ENCODE data around the gene HOXB8.

DNA sequence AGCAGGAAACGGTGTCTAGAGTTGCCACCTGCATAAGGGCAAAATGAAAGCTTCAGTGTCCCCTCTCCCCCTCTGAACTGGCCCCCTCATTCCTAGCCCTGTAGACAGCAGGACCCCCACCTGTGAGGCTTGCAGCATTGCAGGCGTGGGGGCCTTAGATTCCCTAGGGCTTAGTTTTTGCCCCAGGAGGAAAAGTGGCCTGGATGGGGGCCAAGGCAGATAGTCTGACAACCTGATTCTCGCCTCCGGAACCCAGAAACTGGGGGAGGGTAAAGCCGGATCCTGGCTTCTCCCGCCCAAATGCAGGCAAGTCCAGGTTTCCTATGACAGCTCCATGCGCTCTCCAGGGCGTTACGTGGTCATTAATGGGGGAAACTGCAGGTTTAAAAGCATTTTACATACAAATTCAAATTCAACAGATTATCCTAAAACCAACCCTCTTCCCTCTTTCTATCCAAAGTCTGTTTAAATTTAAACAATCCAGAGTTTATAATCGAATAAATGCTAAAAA lies 9.6 kb downstream of the HOXB8 start:
- TF ChIP-seq, protein P1, sequence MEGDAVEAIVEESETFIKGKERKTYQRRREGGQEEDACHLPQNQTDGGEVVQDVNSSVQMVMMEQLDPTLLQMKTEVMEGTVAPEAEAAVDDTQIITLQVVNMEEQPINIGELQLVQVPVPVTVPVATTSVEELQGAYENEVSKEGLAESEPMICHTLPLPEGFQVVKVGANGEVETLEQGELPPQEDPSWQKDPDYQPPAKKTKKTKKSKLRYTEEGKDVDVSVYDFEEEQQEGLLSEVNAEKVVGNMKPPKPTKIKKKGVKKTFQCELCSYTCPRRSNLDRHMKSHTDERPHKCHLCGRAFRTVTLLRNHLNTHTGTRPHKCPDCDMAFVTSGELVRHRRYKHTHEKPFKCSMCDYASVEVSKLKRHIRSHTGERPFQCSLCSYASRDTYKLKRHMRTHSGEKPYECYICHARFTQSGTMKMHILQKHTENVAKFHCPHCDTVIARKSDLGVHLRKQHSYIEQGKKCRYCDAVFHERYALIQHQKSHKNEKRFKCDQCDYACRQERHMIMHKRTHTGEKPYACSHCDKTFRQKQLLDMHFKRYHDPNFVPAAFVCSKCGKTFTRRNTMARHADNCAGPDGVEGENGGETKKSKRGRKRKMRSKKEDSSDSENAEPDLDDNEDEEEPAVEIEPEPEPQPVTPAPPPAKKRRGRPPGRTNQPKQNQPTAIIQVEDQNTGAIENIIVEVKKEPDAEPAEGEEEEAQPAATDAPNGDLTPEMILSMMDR (IDR thresholded peaks at IDR 0.05; ENCODE audit: low read length), result no peak
- TF ChIP-seq EZH2 (optimal IDR thresholded peaks at IDR 0.05; ENCODE audit: low read depth, low read length) (no peak), EZH2phosphoT487 (IDR thresholded peaks at IDR 0.05; ENCODE audit: low read length) (no peak)
